ENCODE results near the gene LRP1B. TPM values are rescaled to one million over a fixed set of nuclear protein-coding genes. Genes with fewer than 3 reads are reported as not detected.

LRP1B gene
- total RNA-seq, 1 donor from 2014 or later: 8.8 TPM

DNA sequence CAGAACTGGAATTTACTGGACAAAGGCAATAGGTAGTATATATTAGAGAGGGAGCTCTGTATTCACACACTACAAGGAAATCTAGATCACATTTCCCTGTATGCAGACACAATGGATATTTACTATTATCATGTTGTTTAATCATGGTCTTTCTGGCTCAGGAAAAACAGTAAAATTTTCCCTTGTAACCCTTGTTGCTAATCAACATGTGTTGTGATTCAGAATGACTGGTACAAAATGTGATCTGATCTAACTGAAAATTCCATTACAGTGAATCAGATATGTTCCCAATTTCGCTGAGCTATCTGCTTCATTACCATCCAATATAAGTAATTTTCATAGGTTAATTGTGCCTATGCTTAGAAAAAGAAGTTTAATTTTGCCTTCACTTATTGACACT, 1109.7 kb downstream of the LRP1B start:
- no peak for DNase-seq (ENCODE audit: extremely low spot score in 2 of 2)
- TF ChIP-seq POLR2A (IDR thresholded peaks at IDR 0.05) (no peak), POLR2AphosphoS5 (IDR thresholded peaks at IDR 0.05; ENCODE audit: insufficient read depth in 1 of 2, low read depth in 1 of 2) (no peak)
- TF ChIP-seq, protein P1, sequence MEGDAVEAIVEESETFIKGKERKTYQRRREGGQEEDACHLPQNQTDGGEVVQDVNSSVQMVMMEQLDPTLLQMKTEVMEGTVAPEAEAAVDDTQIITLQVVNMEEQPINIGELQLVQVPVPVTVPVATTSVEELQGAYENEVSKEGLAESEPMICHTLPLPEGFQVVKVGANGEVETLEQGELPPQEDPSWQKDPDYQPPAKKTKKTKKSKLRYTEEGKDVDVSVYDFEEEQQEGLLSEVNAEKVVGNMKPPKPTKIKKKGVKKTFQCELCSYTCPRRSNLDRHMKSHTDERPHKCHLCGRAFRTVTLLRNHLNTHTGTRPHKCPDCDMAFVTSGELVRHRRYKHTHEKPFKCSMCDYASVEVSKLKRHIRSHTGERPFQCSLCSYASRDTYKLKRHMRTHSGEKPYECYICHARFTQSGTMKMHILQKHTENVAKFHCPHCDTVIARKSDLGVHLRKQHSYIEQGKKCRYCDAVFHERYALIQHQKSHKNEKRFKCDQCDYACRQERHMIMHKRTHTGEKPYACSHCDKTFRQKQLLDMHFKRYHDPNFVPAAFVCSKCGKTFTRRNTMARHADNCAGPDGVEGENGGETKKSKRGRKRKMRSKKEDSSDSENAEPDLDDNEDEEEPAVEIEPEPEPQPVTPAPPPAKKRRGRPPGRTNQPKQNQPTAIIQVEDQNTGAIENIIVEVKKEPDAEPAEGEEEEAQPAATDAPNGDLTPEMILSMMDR (IDR thresholded peaks at IDR 0.05): no peak
- no peaks in the 10 kb centered on the region for H3K9me3 ChIP-seq
- no peaks in the 10 kb centered on the region for H3K27me3 ChIP-seq
- intact Hi-C loops (cut with DNase I): no loop called here
- no peaks in the 10 kb centered on the region for H3K4me1 ChIP-seq
- H3K36me3 ChIP-seq: no peaks in the 10 kb centered on the region
- no peak overlapping the region for H3K4me3 ChIP-seq
- no peak overlapping the region for H3K27ac ChIP-seq

DNA sequence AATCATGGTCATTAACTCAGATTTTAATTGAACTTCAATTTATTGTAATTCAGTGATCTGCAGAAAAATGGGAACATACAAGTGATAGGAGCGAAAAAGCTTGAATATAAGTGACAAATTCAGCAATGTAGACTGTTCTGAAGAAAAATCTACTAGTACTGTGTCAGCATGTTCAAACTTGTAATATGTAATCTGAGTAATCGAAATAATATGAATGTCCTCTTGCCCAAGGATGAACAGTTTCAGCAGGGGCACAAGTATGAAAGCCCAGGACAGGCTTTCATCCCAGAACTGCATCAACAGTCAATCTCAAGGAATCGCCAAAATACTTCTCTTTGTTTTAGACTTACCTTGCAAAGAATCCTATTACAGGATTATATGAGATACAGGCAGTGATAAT, 1110.5 kb downstream of the LRP1B start:
- no peak for DNase-seq (ENCODE audit: extremely low spot score in 2 of 2)
- intact Hi-C loops (cut with DNase I): no loop called here
- Histone ChIP-seq H3K4me3 (no peak overlapping the region), H3K27me3 (no peaks in the 10 kb centered on the region), H3K4me1 (no peaks in the 10 kb centered on the region), H3K27ac (no peak overlapping the region), H3K36me3 (no peaks in the 10 kb centered on the region), H3K9me3 (no peaks in the 10 kb centered on the region)
- TF ChIP-seq POLR2AphosphoS5 (IDR thresholded peaks at IDR 0.05; ENCODE audit: insufficient read depth in 1 of 2, low read depth in 1 of 2) (no peak), POLR2A (IDR thresholded peaks at IDR 0.05) (no peak)
- TF ChIP-seq, protein P1 (IDR thresholded peaks at IDR 0.05): no peak

DNA sequence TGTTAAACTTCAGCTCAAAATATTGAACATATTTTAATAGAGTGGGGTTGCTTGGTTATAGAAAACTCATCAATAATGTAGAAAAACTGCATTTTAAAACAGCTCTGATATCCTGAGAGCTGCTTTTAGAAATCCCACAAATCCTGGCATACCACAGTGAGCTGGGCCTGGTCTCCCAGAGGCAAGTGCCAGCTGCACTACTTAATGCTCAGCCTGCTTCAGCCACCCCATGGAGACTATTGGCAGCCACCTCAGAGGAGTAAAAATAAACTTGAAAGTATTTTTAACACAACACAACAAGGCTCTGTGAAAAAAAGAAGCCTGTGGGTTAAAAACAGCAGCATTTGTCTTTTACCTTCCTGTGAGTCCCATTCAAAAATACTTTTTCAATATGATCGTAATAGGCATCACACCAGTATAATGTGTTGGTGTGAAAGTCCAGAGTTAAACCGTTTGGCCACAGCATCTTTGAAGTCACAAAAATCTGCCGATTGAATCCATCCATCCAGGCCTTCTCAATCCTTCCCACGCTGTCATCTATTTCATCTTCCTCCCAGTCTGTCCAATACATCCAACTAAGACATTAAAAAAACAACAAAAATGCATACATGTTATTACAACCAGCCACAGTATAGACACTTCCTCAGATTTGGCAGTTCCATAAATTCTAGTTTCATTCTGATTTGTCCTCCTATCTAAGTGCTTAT, 1115.3 kb downstream of the LRP1B start:
- Histone ChIP-seq H3K4me3 (no peak overlapping the region), H3K4me1 (no peaks in the 10 kb centered on the region), H3K9me3 (no peaks in the 10 kb centered on the region), H3K27me3 (no peaks in the 10 kb centered on the region), H3K36me3 (no peaks in the 10 kb centered on the region), H3K27ac (no peak overlapping the region)
- intact Hi-C loops (cut with DNase I): no loop called here
- TF ChIP-seq POLR2A (IDR thresholded peaks at IDR 0.05): no peak
- no peak for TF ChIP-seq POLR2AphosphoS5 (IDR thresholded peaks at IDR 0.05; ENCODE audit: insufficient read depth in 1 of 2, low read depth in 1 of 2)
- TF ChIP-seq, protein P1 (IDR thresholded peaks at IDR 0.05): no peak
- no peak for DNase-seq (ENCODE audit: extremely low spot score in 2 of 2)

DNA sequence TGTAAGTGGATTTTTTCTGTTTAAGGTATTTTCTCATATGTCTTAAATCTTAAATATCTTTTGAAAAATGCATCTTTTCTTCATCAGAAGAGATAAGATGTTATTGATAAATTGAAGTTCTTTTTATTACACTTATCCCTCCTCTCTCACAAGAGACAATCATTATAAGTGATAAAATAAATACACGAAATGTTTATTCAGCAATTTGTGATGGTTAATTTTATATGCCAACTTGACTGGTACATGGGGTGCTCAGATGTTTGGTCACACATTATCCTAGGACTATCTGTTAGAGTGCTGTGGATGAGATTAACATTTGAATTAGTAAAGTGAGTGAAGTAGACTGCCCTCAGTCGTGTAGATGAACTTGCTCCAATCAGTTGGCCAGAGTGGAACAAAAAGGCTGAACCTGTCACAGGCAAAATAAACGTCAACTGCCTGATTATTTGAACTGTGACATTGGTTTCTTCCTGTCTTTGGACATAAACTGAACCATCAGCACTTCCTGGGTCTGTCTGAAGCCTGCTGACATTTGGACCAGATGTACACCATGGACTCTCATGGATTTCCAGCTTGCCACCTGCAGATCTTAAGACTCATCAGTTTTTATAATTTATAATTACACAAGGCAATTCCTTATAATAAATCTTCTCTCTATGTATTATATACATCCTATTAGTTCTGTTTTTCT, 1126.7 kb downstream of the LRP1B start:
- no peak for DNase-seq (ENCODE audit: extremely low spot score in 2 of 2)
- H3K9me3 ChIP-seq: no peaks in the 10 kb centered on the region
- H3K27ac ChIP-seq: no peak overlapping the region
- intact Hi-C loops (cut with DNase I): no loop called here
- H3K36me3 ChIP-seq: no peaks in the 10 kb centered on the region
- no peaks in the 10 kb centered on the region for H3K4me1 ChIP-seq
- H3K4me3 ChIP-seq: no peak overlapping the region
- no peaks in the 10 kb centered on the region for H3K27me3 ChIP-seq
- no peak for TF ChIP-seq POLR2AphosphoS5 (IDR thresholded peaks at IDR 0.05; ENCODE audit: insufficient read depth in 1 of 2, low read depth in 1 of 2)
- TF ChIP-seq POLR2A (IDR thresholded peaks at IDR 0.05): no peak
- TF ChIP-seq, protein P1 (IDR thresholded peaks at IDR 0.05): no peak

DNA sequence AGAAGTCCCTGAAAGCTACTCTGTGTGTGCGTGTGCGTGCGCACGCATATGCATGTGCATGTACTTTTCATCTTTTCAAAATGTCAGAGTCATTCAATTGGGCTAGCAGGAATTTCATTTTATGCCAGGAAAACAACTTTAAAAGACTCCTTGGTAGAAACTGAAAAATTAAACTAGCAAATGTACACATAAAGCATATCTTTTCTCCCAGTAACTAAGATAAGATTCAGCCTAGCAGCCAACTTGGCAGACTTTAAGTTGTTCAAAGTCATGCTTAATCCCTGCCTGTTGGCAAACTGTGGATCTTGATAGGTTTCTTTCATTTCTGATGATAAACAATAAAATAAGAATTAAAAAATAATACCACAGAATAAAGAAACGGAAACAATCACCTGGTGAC, 1129.1 kb downstream of the LRP1B start:
- no peak for TF ChIP-seq POLR2A (IDR thresholded peaks at IDR 0.05)
- no peak for TF ChIP-seq POLR2AphosphoS5 (IDR thresholded peaks at IDR 0.05; ENCODE audit: insufficient read depth in 1 of 2, low read depth in 1 of 2)
- TF ChIP-seq, protein P1 (IDR thresholded peaks at IDR 0.05): no peak
- intact Hi-C loops (cut with DNase I): no loop called here
- Histone ChIP-seq H3K9me3 (no peaks in the 10 kb centered on the region), H3K27ac (no peak overlapping the region), H3K36me3 (no peaks in the 10 kb centered on the region), H3K27me3 (no peaks in the 10 kb centered on the region), H3K4me1 (no peaks in the 10 kb centered on the region), H3K4me3 (no peak overlapping the region)
- DNase-seq (ENCODE audit: extremely low spot score in 2 of 2): no peak

All from vagina (tissue), 2 donors.